Brain microvascular endothelial cell (primary cell): ENCODE data around the gene SLC45A1.
"Not testable (repeated sequence)": the region's sequence is repeated elsewhere in the genome, so short reads cannot be mapped to it uniquely, and the experiment has no call there.

Experiments used
- DNase-seq: peaks from one replicate; pipeline ENCODE4 v3.0.0-alpha.2; 2020
- H3K27ac ChIP-seq: fragments of 250-450 bp; sonication (Bioruptor Pico); 2 replicates; pipeline ENCODE4 v1.5.1; 2020; ENCODE audit warnings: mild to moderate bottlenecking, moderate library complexity
- H3K27me3 ChIP-seq: fragments of 250-450 bp; sonication (Bioruptor Pico); replicated peaks from 2 replicates; pipeline ENCODE4 v1.5.1; 2020; ENCODE audit warnings: mild to moderate bottlenecking
- H3K36me3 ChIP-seq: fragments of 250-450 bp; sonication (Bioruptor Pico); replicated peaks from 2 replicates; pipeline ENCODE4 v1.5.1; 2020; ENCODE audit warnings: mild to moderate bottlenecking
- H3K4me3 ChIP-seq: 2 replicates; pipeline ENCODE4 v1.5.1; 2011; ENCODE audit warnings: low read depth, mild to moderate bottlenecking, control low read depth, low read length, moderate library complexity
- in situ Hi-C: cut with HindIII; loops from 2 replicates; pipeline ENCODE4 v1.10.0; 2017; ENCODE audit warnings: low sequenced_read_pairs, low pct_ligation_motif_present
- TF ChIP-seq, protein P1 (sequence below): IDR thresholded peaks from 2 replicates; pipeline ENCODE4 v1.5.1; 2011; ENCODE audit warnings: low read depth, mild to moderate bottlenecking, moderate library complexity, low read length, control low read depth, inconsistent platforms; ENCODE audit errors: missing control alignments

SLC45A1 gene

DNA sequence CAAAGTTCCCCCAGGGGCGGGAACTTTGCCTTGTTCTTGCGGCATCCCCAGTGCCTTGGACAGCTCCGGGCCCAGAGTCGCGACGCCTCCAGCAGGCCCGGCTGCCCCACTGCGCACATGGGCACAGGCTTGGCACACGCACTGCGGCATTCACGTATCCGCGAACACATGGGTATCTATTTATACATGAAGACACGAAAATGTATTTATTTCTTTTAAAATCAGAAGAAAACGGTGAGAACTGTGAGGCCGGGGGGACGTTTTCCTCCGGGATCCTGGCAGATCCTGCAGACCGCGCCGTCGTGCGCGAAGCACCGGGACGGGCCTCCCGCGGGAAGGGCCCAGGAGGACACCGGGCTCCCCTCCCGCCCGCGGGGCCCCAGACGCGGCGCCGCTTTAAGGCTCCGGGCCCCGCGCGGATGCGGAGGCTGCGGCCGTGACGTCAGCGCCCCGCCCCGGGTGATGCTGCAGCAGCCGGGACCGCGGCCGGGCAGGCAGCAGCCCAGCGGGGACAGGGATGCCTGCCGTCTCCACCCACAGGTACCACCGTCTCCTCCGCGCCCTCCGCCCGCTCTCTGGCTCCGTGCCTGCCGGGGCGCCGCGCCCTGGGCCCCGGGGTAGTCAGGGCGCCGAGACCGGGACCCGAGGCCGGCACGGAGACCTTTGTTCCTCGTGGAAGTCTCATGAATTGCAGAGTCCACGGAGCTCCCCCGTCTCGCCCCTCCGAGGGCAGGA is at the start of gene SLC45A1:
TSS of gene SLC45A1 (plus strand) at position 468 of the 735 bp plus-strand sequence. CDS start 6,216 bp downstream, outside the sequence.
- TF ChIP-seq, protein P1, sequence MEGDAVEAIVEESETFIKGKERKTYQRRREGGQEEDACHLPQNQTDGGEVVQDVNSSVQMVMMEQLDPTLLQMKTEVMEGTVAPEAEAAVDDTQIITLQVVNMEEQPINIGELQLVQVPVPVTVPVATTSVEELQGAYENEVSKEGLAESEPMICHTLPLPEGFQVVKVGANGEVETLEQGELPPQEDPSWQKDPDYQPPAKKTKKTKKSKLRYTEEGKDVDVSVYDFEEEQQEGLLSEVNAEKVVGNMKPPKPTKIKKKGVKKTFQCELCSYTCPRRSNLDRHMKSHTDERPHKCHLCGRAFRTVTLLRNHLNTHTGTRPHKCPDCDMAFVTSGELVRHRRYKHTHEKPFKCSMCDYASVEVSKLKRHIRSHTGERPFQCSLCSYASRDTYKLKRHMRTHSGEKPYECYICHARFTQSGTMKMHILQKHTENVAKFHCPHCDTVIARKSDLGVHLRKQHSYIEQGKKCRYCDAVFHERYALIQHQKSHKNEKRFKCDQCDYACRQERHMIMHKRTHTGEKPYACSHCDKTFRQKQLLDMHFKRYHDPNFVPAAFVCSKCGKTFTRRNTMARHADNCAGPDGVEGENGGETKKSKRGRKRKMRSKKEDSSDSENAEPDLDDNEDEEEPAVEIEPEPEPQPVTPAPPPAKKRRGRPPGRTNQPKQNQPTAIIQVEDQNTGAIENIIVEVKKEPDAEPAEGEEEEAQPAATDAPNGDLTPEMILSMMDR = peak; percentile 30

DNA sequence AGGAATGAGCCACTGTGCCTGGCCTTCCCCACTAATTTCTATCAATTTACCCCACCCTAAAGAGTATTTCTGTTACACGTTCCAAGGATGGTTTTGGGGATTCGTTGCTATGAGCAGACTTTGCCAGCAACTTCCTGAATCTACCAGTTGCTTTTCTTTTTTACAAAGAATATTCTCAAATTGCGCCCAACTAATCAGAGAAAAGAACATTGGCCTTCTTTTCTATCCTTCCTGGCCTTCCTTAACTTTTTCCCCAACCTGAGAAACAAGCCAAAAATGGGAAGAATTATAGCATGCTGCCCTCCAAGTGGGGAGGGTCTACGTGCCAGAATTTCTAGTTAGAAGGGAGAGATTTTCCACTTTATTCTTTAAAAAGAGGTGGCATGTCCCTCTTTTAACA is 44.9 kb upstream of the SLC45A1 start:
- H3K4me3 ChIP-seq = no peak overlapping the region
- no peaks in the 10 kb centered on the region for H3K27me3 ChIP-seq
- H3K27ac ChIP-seq = no peak overlapping the region
- TF ChIP-seq, protein P1 = no peak
- H3K36me3 ChIP-seq = no peaks in the 10 kb centered on the region
- in situ Hi-C loops = no loop called here
- DNase-seq = no peak

More for the DNA sequence above, at the start of gene SLC45A1:
- Histone ChIP-seq H3K27ac (no peak within 1 kb of the TSS), H3K4me3 (peak within 1 kb of the TSS; percentile 55), H3K27me3 (no peaks in the 10 kb centered on the region), H3K36me3 (no peaks in the 10 kb centered on the region)
- peak; percentile 48 for DNase-seq
- in situ Hi-C loops = loop anchor here (25.0 kb wide), 2 partner anchors 206 to 306 kb away; no protein-coding TSS in a partner anchor

DNA sequence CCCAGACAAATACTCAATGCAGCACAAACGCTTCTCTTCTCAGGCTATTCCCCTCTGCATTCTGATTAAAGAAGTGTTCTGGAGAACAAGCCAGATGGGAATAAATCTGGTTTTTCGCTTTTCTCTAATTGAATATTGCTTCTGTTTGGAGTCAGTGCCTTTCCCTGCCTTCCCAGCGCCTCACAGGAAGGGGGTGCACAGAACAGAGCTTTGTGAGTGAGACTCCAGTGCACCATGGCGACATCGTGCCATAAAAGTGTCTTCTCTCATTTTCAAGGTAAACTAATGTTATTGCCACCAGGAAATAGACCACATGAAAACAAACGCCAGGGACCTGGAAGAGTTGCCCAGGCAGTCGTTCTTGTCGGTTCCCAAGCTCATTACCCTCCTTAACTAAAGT is 43.6 kb upstream of the SLC45A1 start:
- Histone ChIP-seq H3K36me3 (no peaks in the 10 kb centered on the region), H3K4me3 (no peak overlapping the region), H3K27me3 (no peaks in the 10 kb centered on the region), H3K27ac (no peak overlapping the region)
- TF ChIP-seq, protein P1 = no peak
- in situ Hi-C loops = no loop called here
- no peak for DNase-seq

DNA sequence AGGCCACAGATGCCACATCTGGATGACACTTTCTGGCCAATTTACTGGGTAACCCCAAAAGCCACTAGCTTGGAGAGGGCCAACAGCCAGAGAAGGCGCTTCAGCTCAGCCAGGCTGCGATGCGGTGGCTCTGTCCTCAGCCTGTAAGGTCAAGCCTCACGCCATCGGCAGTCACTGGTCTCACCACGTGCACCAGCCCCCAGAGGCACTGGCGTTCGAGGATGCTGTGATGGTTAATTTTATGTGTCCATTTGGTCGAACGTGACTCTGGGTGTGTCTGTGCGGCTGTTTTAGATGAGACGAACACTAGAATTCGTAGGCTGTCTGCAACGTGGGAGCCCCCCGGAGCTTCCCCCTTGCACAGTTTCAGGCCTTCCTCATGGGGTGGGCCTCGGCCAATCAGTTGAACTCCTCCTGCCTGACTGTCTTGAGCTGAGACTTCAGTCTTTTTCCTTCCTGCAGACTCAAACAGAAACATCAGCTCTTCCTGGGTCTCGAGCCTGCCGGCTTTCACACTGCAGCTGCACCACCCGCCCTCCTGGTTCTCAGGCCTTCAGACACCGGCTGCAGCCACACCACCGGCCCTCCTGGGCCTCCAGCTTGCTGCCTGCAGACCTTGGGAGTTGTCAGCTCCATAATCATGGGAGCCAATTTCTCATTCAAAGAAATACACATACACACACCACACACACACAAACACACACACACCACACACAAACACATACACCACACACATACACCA is 41.6 kb upstream of the SLC45A1 start:
- in situ Hi-C loops = no loop called here
- Histone ChIP-seq H3K4me3 (no peak overlapping the region), H3K36me3 (no peaks in the 10 kb centered on the region), H3K27me3 (no peaks in the 10 kb centered on the region), H3K27ac (no peak overlapping the region)
- TF ChIP-seq, protein P1 = no peak
- no peak for DNase-seq

DNA sequence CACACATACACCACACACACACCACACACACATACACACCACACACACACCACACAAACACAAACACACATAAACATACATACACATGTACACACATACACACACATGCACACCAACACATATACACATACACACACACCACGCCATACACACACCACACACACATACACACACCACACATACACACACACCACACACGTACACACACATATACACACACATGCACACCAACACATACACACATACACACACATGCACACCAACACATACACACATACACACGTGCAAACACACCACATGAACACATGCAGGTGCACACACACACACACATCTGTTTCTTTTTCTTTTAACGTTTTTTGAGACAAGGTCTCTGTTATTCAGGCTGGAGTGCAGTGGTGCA is 41.0 kb upstream of the SLC45A1 start:
- TF ChIP-seq, protein P1 = no peak
- Histone ChIP-seq H3K4me3 (no peak overlapping the region), H3K36me3 (no peaks in the 10 kb centered on the region), H3K27me3 (no peaks in the 10 kb centered on the region), H3K27ac (no peak overlapping the region)
- in situ Hi-C loops = no loop called here
- no peak for DNase-seq

DNA sequence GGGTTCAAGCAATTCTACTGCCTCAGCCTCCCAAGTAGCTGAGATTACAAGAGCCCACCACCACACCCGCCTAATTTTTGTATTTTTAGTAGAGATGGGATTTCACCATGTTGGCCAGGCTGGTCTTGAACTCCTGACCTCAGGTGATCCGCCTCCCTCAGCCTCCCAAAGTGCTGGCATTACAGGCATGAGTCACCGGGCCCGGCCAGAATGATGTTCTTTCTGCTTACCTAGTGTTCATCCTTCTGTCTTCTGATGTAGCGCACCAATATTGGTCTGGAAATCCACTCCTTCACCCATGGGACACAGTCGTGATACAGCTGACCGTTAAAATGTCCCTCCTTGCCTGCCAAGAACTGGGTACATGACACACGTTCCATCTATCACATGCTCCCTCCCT is 39.2 kb upstream of the SLC45A1 start:
- H3K36me3 ChIP-seq, H3K27me3 ChIP-seq, H3K27ac ChIP-seq, DNase-seq, in situ Hi-C loops, H3K4me3 ChIP-seq: not testable (repeated sequence)
